GM21367 (cell line): ENCODE data around the gene UBE2E3.

Source experiments
- ATAC-seq: cut with Tn5 transposase; IDR thresholded peaks from one replicate; pipeline ENCODE4 v1.9.1; 2021; ENCODE audit not compliant: unreplicated experiment

Gene UBE2E3

GRCh38 chr2:180980106-180980942 is at the start of gene UBE2E3:
UBE2E3 (plus strand) TSS chr2:180980605; CDS start chr2:180982043, 1,438 bp downstream.
- ATAC-seq = peak; percentile 70

- no peak for ATAC-seq
Measured at GRCh38 chr2:180931841-180932240, 48.6 kb upstream of the UBE2E3 start.

- no peak for ATAC-seq
Measured at GRCh38 chr2:180933332-180933731, 47.1 kb upstream of the UBE2E3 start.

- ATAC-seq = no peak
Measured at GRCh38 chr2:180934911-180935310, 45.5 kb upstream of the UBE2E3 start.

GRCh38 chr2:180937480-180937879 is 42.9 kb upstream of the UBE2E3 start:
- peak; percentile 81 for ATAC-seq

GRCh38 chr2:180938451-180938850 is 42.0 kb upstream of the UBE2E3 start:
- peak; percentile 40 for ATAC-seq

GRCh38 chr2:180943275-180943674 is 37.1 kb upstream of the UBE2E3 start:
- no peak for ATAC-seq

GRCh38 chr2:180944372-180944771 is 36.0 kb upstream of the UBE2E3 start:
- no peak for ATAC-seq

GRCh38 chr2:180947208-180947689 is 33.2 kb upstream of the UBE2E3 start:
- ATAC-seq = no peak

- no peak for ATAC-seq
Measured at GRCh38 chr2:180949896-180950295, 30.5 kb upstream of the UBE2E3 start.

GRCh38 chr2:180952082-180952481 is 28.3 kb upstream of the UBE2E3 start:
- ATAC-seq = peak; percentile 42

GRCh38 chr2:180952731-180953336 is 27.6 kb upstream of the UBE2E3 start:
- no peak for ATAC-seq

GRCh38 chr2:180953550-180953949 is 26.9 kb upstream of the UBE2E3 start:
- ATAC-seq = no peak

GRCh38 chr2:180955101-180955500 is 25.3 kb upstream of the UBE2E3 start:
- ATAC-seq = no peak

- ATAC-seq = no peak
Measured at GRCh38 chr2:180959787-180960186, 20.6 kb upstream of the UBE2E3 start.

- no peak for ATAC-seq
Measured at GRCh38 chr2:180960982-180961381, 19.4 kb upstream of the UBE2E3 start.

GRCh38 chr2:180962727-180963314 is 17.6 kb upstream of the UBE2E3 start:
- ATAC-seq = no peak

GRCh38 chr2:180966378-180966777 is 14.0 kb upstream of the UBE2E3 start:
- no peak for ATAC-seq

GRCh38 chr2:180969124-180969523 is 11.3 kb upstream of the UBE2E3 start:
- no peak for ATAC-seq

- no peak for ATAC-seq
Measured at GRCh38 chr2:180970016-180970415, 10.4 kb upstream of the UBE2E3 start.

- ATAC-seq = no peak
Measured at GRCh38 chr2:180971811-180972210, 8.6 kb upstream of the UBE2E3 start.

- no peak for ATAC-seq
Measured at GRCh38 chr2:180975585-180975984, 4.8 kb upstream of the UBE2E3 start.
